HG02970 (cell line): ENCODE measurements around the gene EEPD1.
"Not testable (repeated sequence)": the region's sequence is repeated elsewhere in the genome, so short reads cannot be mapped to it uniquely, and the experiment has no call there.

ENCODE experiments used
- ATAC-seq: cut with Tn5 transposase; IDR thresholded peaks from one replicate; pipeline ENCODE4 v1.9.1; 2021; ENCODE audit warnings: mild to moderate bottlenecking, moderate library complexity, moderate number of reproducible peaks; ENCODE audit not compliant: unreplicated experiment, low FRiP score

The EEPD1 gene

GRCh38 chr7:36210291-36210922 is 57.4 kb downstream of the EEPD1 start:
- no peak for ATAC-seq

DNA sequence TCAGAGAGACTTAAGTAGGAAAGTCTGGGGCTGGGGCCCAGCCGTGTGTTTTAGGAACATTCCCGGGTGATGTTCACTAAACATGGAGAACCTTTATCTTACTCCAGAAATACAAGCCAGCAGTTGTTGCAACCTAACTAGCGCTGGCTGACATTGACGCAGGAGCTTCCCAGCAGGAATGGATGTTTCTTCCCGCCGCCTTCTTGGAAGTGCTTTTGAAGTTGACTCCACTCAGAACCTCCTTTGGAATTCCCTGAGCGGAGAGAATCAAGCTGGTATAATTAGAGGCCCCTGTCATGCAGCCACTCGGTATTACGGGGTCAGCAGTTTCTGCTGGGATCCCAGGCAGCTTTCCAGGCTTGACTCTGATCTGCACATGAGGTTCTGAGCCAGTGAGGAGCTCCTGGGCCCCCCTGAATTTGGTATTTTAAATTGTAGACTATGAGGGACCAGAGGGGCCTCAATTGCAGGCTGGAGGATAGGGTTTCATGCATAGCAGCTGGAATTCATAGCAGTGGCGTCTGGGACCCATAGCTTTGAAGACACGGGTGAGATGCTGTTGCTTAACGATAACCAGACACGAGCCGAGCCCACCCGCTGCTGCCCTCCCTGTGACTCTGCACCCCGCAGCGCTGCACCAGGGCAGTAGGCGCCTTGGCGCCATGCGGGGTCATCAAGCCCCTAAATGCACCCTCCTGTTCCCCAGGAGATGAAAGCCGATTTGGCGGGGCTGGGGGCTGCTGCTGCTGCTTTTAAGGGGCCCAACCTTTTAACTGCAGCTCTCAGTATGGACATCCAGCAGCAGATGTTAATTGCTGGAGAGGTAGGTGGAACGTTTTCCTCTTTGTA is 61.8 kb downstream of the EEPD1 start:
- ATAC-seq = no peak

- ATAC-seq = no peak
Measured at GRCh38 chr7:36215457-36215765, 62.4 kb downstream of the EEPD1 start.

GRCh38 chr7:36216063-36216684 is 63.1 kb downstream of the EEPD1 start:
- ATAC-seq = no peak

- ATAC-seq = no peak
Measured at GRCh38 chr7:36217211-36217960, 64.3 kb downstream of the EEPD1 start.

DNA sequence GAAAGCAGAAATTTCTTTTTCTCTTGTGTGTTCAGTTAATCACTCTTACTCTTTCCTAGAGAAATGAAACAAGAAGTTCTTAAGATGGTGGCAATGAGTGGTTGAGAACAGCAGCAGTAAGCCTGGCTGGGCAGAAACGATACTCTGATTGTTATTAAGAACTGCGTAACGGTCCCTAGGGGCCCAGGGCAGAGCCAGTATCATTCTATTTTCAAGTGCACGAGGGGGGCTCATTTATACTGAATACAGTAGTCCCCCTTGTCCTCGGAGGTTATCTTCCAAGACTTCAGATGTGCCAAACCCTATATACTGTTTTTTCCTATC is 64.9 kb downstream of the EEPD1 start:
- no peak for ATAC-seq

- no peak for ATAC-seq
Measured at GRCh38 chr7:36219429-36219828, 66.4 kb downstream of the EEPD1 start.

DNA sequence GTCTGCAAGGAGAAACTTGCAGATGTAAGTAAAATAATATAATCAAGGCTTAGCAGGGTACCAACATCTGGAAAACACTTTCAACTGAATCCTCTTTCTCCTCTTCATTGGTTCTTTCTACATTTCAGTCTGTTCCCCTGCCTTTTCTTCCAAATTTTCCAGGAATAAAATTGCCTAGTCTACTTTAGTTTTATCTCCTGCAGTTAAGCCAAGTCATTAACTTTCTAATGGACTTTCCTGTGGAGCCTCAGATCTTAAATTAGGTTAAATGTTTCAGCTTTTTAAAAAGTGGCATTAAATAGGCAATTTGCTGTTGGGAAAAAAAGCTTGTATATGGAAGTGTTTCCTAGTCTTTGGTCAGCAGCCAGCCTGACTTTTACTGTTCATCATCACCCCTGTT is 70.8 kb downstream of the EEPD1 start:
- ATAC-seq = no peak

DNA sequence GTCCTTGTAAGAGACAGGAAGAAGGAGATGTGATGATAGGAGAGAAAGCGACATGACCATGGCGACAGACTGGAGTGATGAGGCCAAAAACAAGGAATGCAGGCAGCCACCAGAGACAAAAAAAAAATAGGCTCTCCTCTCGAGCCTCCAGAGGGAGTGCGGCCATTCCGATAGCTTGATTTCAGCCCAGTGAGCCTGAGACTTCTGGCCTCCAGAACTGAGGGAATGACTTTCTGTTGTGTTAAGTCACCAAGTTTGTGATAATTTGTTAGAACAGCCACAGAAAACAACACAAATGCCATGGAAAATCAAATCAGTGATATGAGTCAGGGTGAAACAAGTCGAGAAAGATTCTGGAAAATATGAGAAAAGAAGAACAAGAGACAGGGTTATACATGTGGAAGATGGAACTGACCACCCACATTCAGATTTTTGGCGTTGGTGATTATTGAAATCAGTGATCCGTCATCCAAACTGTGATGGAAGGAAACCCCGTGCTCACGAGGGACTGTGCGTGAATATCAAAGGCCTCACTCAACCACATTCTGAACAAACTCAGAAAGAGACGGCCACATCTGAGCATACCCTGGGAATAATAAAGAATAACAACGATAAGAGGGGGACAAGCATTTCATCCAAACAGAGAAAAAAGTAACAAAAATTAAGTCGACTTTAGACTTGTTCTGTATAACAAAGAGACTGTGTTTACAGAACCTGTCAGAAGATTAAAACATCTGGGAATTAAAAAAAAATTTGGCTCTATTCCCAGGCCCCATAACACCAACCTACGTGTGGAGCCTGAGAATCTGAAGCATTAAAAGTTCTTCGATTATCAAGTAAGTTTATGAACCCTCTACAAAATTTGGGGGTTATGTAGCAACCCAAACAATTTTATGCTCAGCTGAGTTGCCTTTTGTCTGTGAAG is 72.1 kb downstream of the EEPD1 start:
- no peak for ATAC-seq

DNA sequence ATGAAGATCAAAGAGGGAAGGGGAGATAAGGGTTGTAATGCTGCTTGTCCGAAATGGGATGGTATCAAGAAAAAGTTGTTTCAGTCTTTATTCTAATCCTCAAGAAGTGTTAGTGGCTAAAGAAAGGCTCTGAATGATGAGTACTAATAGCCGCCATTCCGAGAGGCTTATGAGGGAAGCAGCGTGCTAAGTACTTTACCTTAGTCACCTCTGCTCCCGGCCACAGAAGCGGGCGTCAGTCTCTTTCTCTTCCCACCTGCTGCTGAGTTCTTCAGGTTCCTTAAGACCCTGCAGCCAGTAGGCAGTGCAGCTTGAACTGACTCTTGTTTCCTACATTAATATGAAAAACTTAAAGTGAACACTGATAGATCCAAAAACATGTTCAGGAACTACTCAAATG is 73.1 kb downstream of the EEPD1 start:
- ATAC-seq = no peak

DNA sequence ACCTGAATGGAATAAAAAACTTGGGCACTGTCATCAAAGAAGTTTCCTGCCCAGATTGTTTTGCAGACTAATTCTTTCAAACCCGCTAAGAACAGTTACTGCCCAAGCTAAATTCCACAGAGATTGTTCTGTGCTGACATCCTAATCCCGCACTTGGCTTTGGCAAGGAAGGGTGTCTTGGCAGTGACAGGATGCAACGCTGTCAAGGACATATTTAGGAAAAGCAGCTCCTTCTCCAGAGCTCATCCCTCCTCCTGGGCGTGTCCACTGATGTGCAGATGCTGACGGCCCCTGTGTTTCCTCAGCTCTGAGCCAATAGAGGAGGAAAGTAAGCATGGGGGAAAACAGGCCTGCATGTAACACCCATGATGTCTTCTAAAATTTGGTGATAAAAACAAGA is 74.2 kb downstream of the EEPD1 start:
- no peak for ATAC-seq

- no peak for ATAC-seq
Measured at GRCh38 chr7:36228039-36228438, 75.0 kb downstream of the EEPD1 start.

DNA sequence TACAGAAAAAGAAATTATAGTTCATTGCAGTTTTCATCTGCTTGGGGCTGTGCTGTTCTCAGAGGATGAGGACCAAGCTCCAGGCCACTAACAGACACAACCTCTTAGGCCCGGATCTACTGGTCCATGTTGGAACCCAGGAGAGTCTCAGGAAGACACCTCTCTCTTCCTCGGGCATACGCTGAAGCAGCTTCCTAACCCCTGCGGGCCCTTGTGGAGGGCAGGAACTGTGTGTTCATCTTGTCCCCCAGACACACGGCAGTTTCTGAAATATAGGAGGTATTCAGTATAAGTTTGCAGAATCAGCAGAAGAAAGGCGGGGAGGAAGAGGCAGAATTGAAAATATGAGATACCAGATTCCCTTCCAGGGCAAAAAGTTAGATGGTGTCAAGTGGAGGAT is 78.4 kb downstream of the EEPD1 start:
- ATAC-seq = no peak

GRCh38 chr7:36232555-36232954 is 79.5 kb downstream of the EEPD1 start:
- no peak for ATAC-seq

GRCh38 chr7:36232971-36233550 is 80.0 kb downstream of the EEPD1 start:
- ATAC-seq = no peak

DNA sequence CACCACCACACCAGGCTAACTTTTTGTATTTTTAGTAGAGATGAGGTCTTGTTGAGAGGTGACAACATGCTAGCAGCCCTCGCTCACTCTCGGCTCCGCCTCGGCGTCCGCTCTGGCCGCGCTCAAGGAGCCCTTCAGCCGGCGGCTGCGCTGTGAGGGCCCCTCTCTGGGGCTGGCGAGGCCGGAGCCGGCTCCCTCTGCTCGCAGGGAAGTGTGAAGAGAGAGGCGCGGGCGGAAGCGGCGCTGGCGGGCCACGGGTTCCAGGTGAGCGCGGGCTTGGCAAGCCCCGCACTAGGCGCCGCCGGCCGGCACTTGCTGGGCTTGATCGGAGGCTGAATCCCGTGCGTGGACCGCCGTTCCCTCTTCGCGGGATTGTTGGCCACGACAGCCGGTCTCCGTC is 83.0 kb downstream of the EEPD1 start:
- ATAC-seq = no peak

GRCh38 chr7:36238138-36238537 is 85.1 kb downstream of the EEPD1 start:
- no peak for ATAC-seq

- not testable (repeated sequence) for ATAC-seq
Measured at GRCh38 chr7:36243356-36243755, 90.3 kb downstream of the EEPD1 start.

GRCh38 chr7:36244001-36244400 is 90.9 kb downstream of the EEPD1 start:
- not testable (repeated sequence) for ATAC-seq

DNA sequence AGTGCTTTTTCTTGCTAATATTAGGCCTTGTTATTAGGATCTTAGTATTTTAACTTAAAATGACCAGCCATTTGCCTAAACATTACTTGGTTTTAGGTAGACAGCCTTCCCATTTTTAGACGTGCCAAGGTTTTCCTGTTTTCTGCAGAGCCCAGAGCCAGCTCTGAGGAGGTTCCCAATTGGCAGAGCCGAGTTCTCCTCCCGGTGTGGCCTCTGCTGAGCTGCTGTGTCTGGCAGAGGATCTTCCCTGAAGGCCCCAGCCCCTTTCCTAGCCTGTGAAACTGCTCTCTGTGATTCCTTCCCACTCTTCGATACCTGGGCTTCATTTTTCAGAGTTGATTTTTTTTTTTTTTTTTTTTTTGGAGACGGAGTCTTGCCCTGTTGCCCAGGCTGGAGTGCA is 91.4 kb downstream of the EEPD1 start:
- no peak for ATAC-seq
